ENCODE data around the gene CD300LF.

CD300LF gene

DNA sequence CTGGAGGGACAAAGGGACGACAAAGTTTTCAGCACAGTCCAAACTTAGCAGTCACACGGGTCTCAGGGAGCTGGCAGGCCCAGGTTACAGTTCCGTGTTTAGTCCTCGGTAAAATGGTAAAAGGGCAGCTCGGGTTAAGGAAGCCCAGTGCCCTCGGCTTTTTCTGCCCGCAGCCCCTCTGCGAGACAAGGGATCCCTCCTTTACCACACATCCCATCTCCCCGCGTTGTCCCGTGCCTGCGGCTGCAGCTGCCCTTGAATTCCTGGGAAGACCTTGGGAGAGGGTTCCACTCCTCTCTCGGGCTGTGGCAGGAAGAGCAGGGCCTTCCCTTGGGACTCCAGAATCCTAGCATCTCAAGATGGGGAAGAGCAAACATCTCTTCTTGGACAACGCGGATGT lies 17.1 kb upstream of the CD300LF start:
- no peak for DNase-seq (ENCODE audit: low spot score)

DNA sequence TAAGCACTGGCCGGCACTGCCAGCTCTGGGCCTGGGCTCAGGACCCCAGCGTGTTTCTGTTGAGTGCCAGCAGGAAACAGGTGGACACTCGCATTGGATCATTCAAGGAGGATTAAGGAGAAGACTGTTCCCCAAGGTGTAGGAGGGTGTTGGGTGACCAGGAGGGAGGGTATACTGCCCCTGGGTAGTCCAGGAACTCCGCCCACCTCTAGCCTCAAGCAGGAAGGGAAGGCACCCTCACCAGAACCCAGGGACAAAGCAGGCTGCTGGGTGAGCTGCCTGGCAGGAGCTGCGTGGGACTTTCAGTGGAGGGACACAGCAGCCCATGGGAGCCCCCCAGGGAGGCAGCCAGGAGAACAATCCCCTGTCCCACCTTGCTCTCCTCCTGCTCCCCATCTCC lies 16.6 kb upstream of the CD300LF start:
- DNase-seq (ENCODE audit: low spot score): no peak

DNA sequence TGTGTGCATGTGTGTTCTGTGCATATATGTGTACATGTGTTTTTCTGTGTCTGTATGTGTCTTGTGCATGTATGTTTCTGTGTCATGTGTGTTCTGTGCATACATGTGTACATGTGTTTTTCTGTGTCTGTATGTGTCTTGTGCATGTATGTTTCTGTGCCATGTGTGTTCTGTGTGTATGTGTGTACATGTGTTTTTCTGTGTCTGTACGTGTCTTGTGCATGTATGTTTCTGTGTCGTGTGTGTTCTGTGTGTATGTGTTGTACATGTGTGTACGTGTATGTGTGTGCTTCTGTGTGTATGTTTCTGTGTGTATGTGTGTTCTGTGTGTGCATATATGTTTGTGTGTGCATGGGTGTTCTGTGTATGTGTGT lies 16.0 kb upstream of the CD300LF start:
- DNase-seq (ENCODE audit: low spot score): no peak

DNA sequence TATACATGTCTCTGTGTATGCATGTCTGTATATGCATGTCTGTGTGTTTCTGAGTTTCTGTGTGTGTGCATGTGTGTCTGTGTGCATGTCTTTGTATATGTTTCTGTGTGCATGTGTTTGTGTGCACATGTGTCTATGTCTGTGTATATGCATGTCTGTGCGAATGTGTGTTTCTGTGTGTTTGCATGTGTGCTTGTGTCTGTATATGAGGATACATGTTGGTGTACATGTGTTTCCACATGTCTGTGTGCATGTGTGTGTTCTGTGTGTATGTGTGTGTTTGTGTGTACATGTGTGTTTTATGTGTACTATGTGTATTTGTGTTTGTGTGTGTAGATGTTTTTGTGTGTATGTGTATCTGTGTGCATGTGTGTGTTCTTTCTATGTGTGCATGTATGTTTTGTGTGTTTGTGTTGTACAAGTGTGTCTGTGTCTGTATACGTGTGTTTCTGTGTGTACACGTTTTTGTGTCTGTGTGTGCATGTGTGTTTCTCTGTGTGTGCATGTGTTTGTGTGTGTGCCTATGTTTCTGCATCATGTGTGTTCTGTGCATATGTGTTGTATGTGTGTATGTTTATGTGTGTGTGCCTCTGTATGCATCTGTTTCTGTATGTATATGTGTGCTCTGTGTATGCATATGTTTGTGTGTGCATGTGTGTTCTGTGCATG lies 15.4 kb upstream of the CD300LF start:
- DNase-seq (ENCODE audit: low spot score): no peak

DNA sequence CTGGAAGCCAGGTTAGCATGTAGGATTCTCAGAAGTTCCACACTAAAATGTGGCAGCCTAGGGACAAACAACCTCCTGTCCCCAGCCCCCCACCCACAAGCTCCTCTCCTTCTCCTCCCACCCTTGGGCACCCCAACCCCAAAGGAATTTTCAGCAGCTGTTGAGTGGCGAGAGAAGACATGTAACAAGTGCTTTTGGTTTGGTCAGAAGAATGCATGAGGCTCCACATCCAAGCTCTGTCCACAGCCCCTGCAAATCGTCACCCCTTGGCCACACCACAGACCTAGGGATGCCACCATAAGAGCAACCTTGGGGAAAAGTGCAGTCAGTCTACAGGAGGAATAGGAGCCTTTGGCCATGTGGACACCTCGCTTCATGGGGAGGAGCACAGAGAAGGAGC lies 12.4 kb upstream of the CD300LF start:
- no peak for DNase-seq (ENCODE audit: low spot score)

DNA sequence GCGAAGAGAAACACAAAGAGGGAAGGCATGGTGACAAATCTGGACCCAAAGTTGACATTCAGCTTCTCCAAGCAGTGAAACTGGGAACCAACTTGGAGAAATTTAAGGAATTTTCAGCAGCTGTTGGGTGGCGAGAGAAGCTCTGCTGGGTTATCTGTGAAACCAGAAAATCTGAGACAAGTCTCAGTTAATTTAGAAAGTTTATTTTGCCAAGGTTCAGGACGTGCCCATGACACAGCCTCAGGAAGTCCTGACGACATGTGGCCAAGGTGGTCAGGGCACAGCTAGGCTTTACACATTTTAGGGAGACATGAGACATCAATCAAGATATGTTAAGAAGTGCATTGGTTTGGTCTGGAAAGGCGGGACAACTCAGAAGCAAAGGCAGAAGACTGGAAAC lies 11.2 kb upstream of the CD300LF start:
- DNase-seq (ENCODE audit: low spot score): no peak

DNA sequence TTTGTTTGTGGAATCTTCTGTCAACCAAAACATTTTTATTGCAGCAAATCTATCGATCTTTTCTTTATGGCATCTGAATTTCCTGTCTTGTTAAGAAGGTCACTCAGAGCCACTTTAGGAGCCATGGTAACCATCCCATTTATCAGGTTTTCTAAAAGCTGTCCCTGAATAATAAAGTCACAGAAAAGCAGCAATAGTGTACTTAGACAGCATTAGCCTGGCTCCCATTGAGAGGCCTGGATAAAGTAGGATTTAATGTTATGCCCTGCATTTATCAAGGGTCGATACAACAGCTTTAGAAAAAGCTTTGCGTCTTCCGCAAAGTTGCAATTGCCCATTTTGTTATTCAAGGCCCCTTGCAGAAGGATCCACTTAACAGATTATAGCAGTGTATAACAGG lies 10.1 kb upstream of the CD300LF start:
- no peak for DNase-seq (ENCODE audit: low spot score)

DNA sequence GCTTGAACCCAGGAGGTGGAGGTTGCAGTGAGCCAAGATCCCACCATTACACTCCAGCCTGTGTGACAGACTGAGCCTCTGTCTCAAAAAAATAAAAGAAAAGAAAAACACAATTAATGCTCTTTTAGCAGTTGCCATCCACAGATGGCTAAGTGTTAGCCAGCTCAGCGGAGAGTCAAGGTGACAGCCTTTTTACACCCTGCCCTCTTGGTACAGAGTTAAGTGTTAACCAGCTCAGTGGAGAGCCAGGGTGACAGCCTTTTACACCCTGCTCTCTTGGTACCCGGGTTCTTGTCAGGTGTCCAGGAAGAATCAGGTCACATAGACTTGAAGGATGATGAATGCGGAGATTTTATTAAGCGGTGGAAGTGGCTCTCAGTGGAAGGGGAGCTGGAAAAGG lies 7.8 kb upstream of the CD300LF start:
- DNase-seq (ENCODE audit: low spot score): no peak

DNA sequence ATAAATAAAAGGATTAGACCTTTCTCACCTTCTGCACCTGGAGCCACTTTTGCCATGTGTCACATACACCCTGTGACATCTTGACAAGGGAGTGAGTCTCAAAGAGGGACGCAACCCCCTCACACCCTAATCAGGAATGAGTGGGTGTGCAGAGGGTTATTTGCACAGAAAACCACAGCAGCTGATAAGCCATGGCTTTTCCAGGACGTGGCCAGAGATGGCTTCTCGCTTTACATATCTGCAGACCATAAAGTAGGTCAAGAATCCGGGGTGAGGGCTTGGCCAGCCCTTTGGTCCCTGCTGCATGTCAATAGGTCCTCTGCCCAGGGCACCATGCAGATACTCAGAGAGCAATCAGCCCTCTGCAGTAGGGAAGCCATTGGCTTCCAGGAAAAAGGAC lies 2.4 kb upstream of the CD300LF start:
- DNase-seq (ENCODE audit: low spot score): no peak

DNA sequence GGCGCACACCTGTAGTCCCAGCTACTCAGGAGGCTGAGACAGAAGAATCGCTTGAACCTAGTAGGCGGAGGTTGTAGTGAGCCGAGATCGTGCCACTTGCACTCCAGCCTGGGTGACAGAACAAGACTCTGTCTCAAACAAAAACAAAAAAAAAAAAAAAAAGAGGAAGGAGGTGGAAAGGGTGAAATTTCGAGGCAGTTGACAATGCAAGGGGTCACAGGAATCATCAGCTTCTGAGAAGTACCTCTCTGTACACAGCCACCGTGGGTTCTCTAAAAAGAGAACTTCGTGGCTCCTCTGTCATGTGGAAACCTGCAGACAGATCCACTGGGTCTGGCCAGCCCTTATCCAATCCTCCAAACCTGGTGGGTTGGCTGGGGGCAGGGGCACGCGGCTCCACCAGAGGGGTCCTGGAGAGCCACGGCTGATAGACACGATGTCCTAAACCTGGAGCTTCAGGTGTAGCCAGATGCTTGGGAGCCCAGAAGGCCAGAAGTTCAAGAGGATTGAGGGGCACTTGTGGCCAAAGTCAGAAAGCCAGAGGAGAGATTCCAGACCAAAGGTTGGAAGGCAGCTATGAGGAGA lies 540 bp upstream of the CD300LF start:
- no peak for DNase-seq (ENCODE audit: low spot score)

DNA sequence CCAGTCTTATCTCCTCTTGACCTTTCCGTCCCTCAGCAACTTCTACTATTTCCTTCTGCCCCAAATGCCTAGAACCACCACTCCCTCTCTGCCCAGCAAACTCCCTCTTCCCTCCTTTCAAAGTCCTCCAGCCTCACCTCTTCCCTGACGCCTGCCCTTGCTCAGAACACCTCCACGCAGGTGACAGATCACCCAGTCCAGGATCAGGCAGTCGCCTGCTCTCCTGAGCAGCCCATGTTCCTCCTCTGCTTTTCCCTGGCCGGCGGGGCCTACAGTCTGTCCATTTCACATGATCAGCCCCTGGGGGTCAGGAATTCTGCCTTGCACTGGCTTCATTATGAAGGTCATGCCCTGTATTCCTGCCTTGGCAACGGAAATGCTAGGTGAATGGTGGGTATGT lies 422 bp downstream of the CD300LF start:
- no peak for DNase-seq (ENCODE audit: low spot score)

DNA sequence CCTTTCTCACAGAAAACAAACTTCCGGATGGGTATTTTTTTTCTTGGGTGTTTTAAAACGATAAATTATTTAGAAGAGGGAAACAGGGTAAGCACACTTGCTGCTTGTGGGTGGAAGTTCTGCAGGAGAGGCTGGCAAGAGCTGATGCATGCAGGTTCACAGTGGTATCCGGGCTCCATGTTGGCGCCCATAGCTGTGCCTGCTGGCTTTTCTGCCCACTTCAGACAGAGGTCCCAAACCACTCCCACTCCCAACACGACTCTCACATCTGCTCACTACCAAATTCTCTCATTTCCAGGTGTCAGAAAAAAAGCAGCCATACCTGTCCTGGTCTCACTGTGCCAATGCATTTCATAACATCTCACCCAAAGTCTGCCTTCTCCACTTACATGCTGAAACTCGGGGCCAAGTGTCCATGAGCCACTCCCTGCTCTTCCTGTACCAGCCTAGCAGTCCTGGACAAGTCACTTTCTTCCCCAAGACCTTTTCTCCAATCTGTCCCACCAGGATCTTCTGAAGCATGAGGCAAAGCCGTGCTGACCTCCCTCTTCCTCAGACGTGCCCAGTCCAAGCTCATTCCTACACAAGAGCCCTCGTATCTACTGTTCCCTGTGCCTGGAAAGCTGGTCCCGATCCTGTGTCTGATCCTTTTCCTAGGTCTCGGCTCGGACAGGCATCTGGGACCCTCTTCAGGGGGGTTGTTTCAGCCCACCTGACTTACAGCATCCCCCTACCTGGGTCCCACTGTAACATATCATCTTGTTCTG lies 1.5 kb downstream of the CD300LF start:
- DNase-seq (ENCODE audit: low spot score): no peak

DNA sequence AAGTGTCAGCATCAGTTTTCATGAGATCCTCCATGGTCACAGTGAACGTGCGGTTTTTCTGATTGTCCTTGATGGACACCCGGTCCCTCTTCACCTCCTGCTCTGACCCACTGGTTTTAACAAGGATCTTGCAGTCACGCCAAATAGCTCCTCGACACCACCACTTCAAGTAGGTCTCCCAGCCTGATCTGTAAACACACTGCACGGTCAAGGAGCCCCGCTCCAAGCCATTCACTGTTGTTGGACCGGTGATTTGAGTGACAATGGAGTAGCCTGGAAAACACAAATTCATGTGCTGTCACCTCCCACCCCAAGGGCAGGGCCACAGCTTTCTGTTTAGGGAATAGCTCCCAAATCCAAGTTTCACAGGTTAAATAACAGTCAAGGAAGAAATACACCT lies 8.2 kb downstream of the CD300LF start:
- no peak for DNase-seq (ENCODE audit: low spot score)

DNA sequence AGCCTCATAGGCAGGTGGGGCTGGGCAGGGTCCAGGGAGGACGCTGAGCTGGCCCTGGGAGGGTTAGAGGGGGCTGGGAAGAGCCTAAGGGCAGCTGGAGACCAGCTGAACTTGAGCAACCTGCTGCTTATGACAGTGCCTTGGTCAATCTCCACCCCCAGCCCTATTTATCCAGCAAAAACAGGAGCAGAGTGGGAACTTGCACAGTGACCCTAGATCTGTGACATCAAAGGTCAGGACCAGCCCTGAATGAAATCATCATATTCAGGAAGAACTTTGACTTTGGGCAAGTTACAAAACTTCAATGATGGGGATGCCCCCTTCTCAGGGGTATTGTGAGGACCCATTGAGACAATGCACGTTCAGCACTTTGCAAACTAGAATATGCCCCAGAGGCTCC lies 9.4 kb downstream of the CD300LF start:
- no peak for DNase-seq (ENCODE audit: low spot score)

DNA sequence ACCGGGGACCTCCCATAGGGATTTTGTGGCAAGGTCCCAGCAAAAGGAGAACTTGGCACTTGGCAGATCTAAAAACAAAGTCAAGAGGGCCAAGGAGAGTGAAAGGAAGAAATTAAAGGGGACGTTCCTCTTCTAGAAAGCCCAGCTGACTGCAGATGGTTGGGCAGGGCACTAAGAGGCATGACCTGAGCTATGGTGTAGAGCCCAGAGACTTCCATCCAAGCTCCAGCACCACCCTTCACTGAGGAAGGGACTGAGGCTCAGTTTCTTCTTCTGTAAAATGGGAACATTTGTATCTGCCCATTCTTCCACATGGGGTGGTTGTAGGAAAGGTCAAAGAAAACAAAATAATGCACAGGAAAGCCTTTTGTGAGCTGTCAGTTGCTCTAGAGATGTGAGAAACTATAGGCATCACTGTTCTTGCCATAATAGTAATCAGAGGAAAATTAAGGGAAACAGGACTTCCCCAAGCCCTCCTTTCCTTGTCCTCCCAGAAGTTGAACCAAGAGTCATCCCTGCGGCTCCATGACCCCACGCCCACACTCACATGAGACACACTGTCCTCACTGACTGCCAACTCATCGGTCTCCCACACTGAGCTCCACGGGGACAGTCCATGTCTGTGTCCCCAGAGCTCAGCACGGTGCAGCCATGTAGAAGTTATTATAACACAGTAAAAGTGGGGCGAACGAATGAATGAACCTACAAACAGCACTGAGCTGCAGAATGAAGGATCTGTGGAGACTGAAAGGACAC lies 10.4 kb downstream of the CD300LF start:
- DNase-seq (ENCODE audit: low spot score): no peak

DNA sequence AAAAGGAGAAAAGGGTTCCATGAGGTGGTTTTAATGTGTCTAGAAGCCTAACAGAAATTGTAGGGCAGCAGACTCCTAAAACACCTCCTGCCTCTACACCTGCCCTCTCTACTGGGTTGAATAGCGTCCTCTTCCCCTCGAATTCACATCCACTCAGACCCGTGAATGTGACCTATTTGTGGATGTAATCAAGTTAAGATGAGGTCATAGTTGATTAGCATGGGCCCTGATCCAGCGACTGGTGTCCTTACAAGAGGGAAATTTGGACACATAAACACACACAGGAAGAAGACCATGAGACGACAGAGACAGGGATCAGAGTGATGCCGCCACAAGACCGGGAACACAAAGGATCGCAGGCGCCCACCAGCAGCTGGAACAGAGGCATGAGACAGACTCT lies 13.5 kb downstream of the CD300LF start:
- no peak for DNase-seq (ENCODE audit: low spot score)

DNA sequence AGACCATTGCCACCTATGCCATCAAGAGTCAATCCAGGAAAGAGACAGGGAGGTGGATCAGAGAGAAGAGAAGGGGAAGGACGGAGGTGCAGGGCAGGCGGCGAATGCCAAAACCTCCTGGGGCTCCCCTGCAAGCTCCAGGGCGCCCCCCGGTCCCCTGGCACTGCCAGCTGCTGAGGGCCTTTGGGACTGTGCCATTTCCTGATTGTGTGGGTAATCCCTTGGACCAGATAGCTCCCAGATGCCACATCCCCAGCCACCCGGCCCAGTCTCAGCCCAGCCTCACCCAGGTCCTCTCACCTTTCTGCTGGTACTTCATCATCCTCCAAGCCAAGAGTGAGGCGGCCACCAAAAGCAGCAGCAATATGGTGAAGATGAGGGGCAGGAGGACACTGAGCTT lies 14.7 kb downstream of the CD300LF start:
- no peak for DNase-seq (ENCODE audit: low spot score)

DNA sequence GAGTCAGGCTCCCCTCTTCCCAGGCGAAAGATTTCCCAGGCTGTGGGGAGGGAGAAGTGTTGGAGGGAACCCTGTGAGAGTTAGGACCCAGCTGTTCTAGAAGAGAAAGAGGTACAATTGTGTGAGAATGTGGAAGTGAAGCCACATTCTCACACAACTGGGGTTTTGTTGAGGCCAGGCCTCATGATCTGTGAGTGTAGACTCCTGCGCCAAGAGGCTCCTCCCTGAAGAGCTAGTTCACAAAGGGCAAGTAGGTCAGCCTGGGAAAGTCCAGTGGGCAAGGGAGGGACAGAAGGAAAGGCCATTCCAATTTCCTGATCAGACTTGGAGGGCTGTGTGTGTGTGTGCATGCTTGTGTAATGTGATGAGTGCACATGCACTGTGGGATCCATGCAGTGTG lies 15.2 kb downstream of the CD300LF start:
- no peak for DNase-seq (ENCODE audit: low spot score)

DNA sequence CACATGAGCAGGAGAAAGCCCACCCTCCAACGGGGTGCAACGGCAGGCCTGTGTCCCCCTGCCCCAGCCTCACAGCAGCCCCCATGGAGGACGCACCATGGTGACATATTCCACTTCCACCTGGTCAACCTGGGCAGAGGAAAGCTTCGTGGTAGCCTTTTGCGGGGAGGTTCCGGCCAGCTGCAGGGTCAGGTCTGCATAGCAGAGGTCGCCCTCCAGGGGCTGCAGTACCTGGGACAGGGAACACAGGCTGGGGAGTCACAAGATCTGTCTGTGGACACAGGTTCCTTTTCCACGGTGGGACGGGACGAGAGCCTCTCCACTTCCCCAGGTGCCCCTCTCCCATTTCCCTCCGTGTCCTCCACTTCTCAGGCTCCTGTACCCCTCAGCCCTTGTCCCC lies 17.1 kb downstream of the CD300LF start:
- DNase-seq (ENCODE audit: low spot score): no peak

DNA sequence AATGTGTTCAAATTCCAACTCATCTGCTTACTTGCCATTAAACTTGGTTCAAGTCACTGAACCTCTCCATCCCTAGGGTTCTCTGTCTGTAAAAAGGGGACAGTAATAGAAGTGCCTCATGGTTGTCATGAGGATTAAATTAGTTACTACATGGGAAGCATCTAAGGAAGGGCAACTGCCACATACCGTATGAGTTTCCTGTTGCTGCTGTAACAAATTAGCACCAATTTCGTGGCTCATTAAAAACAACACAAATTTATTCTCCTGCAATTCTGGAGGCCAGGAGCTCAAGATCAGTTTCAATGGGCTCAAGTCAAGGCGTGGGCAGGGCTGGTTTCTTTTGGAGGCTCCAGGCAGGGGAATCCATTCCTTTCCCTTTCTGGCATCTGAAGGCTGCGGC lies 18.6 kb downstream of the CD300LF start:
- DNase-seq (ENCODE audit: low spot score): no peak

DNA sequence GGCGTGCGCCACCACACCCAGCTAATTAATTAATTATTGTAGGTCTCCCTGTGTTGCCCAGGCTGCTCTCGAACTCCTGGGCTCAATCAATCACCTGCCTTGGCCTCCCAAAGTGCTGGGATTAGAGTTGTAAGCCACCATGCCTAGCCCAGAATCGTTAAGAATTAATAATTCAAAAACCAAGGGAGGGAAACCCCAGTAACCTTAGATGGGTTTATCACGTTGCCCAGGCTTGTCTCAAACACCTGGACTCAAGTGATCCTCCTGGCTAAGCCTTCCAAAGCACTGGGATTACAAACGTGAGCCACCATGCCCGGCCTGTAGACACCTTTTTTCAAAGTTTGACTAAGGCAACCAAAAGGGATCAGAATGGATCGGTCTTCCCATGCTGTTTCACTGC lies 21.6 kb downstream of the CD300LF start:
- no peak for DNase-seq (ENCODE audit: low spot score)

DNA sequence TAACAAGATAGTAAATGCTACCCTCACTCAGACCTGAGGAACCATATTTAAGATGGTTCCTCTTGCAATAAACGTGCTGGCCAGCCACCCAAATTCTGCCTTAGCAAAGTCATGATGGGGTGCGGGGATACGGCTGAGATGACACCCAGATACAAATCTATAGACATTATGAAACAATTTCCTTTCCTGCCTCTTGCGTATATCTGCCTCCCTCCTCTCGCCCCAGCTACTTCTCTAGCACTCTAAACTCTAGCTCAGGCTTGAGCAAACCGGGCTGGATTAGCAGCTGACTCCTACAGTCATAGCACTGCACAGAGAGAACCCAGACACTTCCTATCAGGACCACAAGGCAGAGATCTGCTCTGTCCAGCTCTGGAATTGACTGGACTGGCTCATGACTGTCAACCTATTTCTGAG lies 22.3 kb downstream of the CD300LF start:
- DNase-seq (ENCODE audit: low spot score): peak; percentile 42

DNA sequence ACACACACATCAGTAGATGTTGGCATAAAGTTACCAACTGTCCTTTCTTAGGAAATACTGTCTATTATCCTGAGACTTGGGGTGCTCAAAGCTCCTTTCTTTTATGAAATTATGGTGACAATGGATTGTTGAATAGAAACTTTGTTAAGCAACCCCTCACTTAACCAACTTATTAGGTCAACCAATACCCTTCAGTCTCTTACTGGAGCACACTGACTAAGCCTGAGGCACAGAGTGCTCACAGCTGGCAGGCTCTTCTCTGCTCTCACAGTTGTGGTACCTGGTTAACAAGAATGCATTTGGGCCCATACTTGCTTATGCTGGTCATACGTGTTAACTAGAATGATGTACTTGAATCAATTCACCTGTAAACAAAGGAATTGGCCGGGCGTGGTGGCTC lies 24.8 kb downstream of the CD300LF start:
- DNase-seq (ENCODE audit: low spot score): no peak
